ENCODE measurements around the gene AP3M1. TPM values are rescaled to one million over a fixed set of nuclear protein-coding genes. Genes with fewer than 3 reads are reported as not detected.

AP3M1 gene
- total RNA-seq, 1 experiment from 2014 or later = 37.4 TPM

DNA sequence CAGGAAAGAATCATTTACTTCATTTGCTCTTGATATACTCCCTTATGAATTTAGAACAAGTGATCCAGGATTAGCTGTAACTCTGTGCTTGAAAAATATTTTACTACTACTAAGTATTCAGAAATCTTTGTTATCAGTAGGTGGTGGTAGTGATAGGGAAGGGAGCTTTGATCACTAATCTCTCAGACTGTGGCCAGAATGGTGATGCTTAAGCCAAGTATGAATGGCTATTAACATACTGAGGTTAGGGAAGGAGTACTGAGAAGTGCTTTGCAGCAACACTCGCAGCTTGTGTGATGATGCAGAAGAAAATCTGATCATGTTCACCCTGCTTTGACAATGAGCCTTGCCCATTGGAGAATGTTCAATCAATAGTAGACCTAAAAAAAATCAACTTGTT is 29.3 kb downstream of the AP3M1 start:
- Histone ChIP-seq H2AFZ (ENCODE audit: low read length) (no peak overlapping the region), H3K27me3 (ENCODE audit: insufficient read depth, low read length) (no peaks in the 10 kb centered on the region), H3K23ac (ENCODE audit: insufficient read length, low read depth, low read length) (no peak overlapping the region), H3K4me1 (ENCODE audit: insufficient read depth, low read length) (no peaks in the 10 kb centered on the region), H3K4ac (ENCODE audit: low read depth, low read length) (no peak overlapping the region), H4K5ac (ENCODE audit: insufficient read length, low read depth, low read length) (no peak overlapping the region), H2BK5ac (ENCODE audit: insufficient read length, low read length) (no peak overlapping the region), H4K91ac (ENCODE audit: insufficient read length, low read depth, low read length) (no peak overlapping the region), H3K14ac (ENCODE audit: insufficient read depth, low read length) (no peak overlapping the region), H3K56ac (ENCODE audit: insufficient read length, low read depth, low read length) (no peak overlapping the region), H2BK20ac (ENCODE audit: low read depth, low read length, poor library complexity, severe bottlenecking) (no peak overlapping the region), H3K9ac (ENCODE audit: extremely low read depth, insufficient read length, low read length) (no peak overlapping the region), H2BK15ac (ENCODE audit: low read depth, low read length) (no peak overlapping the region), H3K27ac (ENCODE audit: insufficient read length, low read depth, low read length) (no peak overlapping the region), H2BK12ac (ENCODE audit: insufficient read length, low read depth, low read length) (no peak overlapping the region), H3K9me3 (ENCODE audit: control insufficient read depth, low read depth, low read length) (no peaks in the 10 kb centered on the region), H3K79me1 (ENCODE audit: insufficient read depth, low read depth, low read length, poor library complexity, severe bottlenecking) (no peaks in the 10 kb centered on the region), H3K23me2 (ENCODE audit: insufficient read length, low read depth, low read length, poor library complexity, severe bottlenecking) (no peaks in the 10 kb centered on the region), H3K4me2 (ENCODE audit: insufficient read depth, insufficient read length, low read length) (no peak overlapping the region), H3T11ph (ENCODE audit: low read length) (no peak overlapping the region), H2AK5ac (ENCODE audit: insufficient read length, low read length) (no peak overlapping the region), H4K8ac (replicated peaks; ENCODE audit: insufficient read length, low read depth, low read length) (no peak overlapping the region), H2BK120ac (ENCODE audit: low read depth, low read length, poor library complexity, severe bottlenecking) (no peak overlapping the region), H4K20me1 (ENCODE audit: control insufficient read depth, insufficient read depth, insufficient read length) (no peaks in the 10 kb centered on the region), H3K79me2 (ENCODE audit: insufficient read depth, low read length) (no peaks in the 10 kb centered on the region), H3K18ac (ENCODE audit: insufficient read length, low read depth, low read length) (no peak overlapping the region)
- no peaks in the 10 kb centered on the region for H3K9me3 Mint-ChIP-seq
- H3K4me3 Mint-ChIP-seq = no peak overlapping the region
- no peaks in the 10 kb centered on the region for H3K27me3 Mint-ChIP-seq (ENCODE audit: low read depth)
- TF ChIP-seq, protein P1, sequence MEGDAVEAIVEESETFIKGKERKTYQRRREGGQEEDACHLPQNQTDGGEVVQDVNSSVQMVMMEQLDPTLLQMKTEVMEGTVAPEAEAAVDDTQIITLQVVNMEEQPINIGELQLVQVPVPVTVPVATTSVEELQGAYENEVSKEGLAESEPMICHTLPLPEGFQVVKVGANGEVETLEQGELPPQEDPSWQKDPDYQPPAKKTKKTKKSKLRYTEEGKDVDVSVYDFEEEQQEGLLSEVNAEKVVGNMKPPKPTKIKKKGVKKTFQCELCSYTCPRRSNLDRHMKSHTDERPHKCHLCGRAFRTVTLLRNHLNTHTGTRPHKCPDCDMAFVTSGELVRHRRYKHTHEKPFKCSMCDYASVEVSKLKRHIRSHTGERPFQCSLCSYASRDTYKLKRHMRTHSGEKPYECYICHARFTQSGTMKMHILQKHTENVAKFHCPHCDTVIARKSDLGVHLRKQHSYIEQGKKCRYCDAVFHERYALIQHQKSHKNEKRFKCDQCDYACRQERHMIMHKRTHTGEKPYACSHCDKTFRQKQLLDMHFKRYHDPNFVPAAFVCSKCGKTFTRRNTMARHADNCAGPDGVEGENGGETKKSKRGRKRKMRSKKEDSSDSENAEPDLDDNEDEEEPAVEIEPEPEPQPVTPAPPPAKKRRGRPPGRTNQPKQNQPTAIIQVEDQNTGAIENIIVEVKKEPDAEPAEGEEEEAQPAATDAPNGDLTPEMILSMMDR (conservative IDR thresholded peaks at IDR 0.05) = no peak
- H3K4me1 Mint-ChIP-seq = no peaks in the 10 kb centered on the region
- H3K27ac Mint-ChIP-seq = peak overlapping the region in 1 of 3 experiments; percentile 11; a peak in 1 of 7 replicates
- no peak for DNase-seq
- H3K36me3 Mint-ChIP-seq (ENCODE audit: insufficient read depth in 1 of 3, low read depth in 3 of 3) = peaks cover 28 to 90% (median 67%) of the 10 kb centered on the region in 3 experiments; a peak in 6 of 7 replicates
- WGBS (ENCODE audit: extremely low coverage, insufficient read length, low lambda C conversion rate) = no CpG with 5 or more reads among the region's 1 CpG

All from H9 (cell line).